ENCODE data around the gene DCP2. TPM values are rescaled to one million over a fixed set of nuclear protein-coding genes. Genes with fewer than 3 reads are reported as not detected.

DCP2 gene
- total RNA-seq, 1 donor from 2014 or later: 47.6 TPM

GRCh38 chr5:112967520-112968083 is 9.0 kb upstream of the DCP2 start:
- DNase-seq: no peak

GRCh38 chr5:112968411-112969106 is 8.0 kb upstream of the DCP2 start:
- DNase-seq: no peak

GRCh38 chr5:112971276-112971675 is 5.3 kb upstream of the DCP2 start:
- no peak for DNase-seq

- no peak for DNase-seq
Measured at GRCh38 chr5:112973036-112973435, 3.6 kb upstream of the DCP2 start.

GRCh38 chr5:112973904-112974303 is 2.7 kb upstream of the DCP2 start:
- no peak for DNase-seq

- DNase-seq: no peak
Measured at GRCh38 chr5:112974901-112975300, 1.7 kb upstream of the DCP2 start.

- DNase-seq: no peak
Measured at GRCh38 chr5:112975721-112976431, 722 bp upstream of the DCP2 start.

GRCh38 chr5:112977440-112977861 is 853 bp downstream of the DCP2 start:
- DNase-seq: peak; percentile 43

- no peak for DNase-seq
Measured at GRCh38 chr5:112978836-112979235, 2.2 kb downstream of the DCP2 start.

GRCh38 chr5:112979723-112980122 is 3.1 kb downstream of the DCP2 start:
- DNase-seq: no peak

GRCh38 chr5:112983363-112983762 is 6.8 kb downstream of the DCP2 start:
- DNase-seq: peak; percentile 32

GRCh38 chr5:112986224-112986623 is 9.6 kb downstream of the DCP2 start:
- DNase-seq: no peak

- peak; percentile 81 for DNase-seq
Measured at GRCh38 chr5:112995764-112996618, 19.4 kb downstream of the DCP2 start.

- DNase-seq: no peak
Measured at GRCh38 chr5:112996830-112997374, 20.3 kb downstream of the DCP2 start.

- no peak for DNase-seq
Measured at GRCh38 chr5:112998296-112998695, 21.7 kb downstream of the DCP2 start.

- no peak for DNase-seq
Measured at GRCh38 chr5:113000466-113000865, 23.9 kb downstream of the DCP2 start.

GRCh38 chr5:113002423-113002822 is 25.8 kb downstream of the DCP2 start:
- DNase-seq: no peak

- DNase-seq: no peak
Measured at GRCh38 chr5:113003763-113004162, 27.2 kb downstream of the DCP2 start.

GRCh38 chr5:113005454-113005853 is 28.9 kb downstream of the DCP2 start:
- no peak for DNase-seq

GRCh38 chr5:113017881-113018635 is 41.5 kb downstream of the DCP2 start:
- DNase-seq: no peak

GRCh38 chr5:113020461-113021273 is 44.1 kb downstream of the DCP2 start:
- no peak for DNase-seq
